SJCRH30 (cell line): ENCODE data around the gene GPR3. TPM values are rescaled to one million over a fixed set of nuclear protein-coding genes. Genes with fewer than 3 reads are reported as not detected.
"Not testable (repeated sequence)": the region's sequence is repeated elsewhere in the genome, so short reads cannot be mapped to it uniquely, and the experiment has no call there.

ENCODE experiments used
- DNase-seq, 2 experiments: peaks; one replicate each; pipeline ENCODE4 v3.0.0-alpha.2; 2015 to 2020
- H3K27ac ChIP-seq: fragments of 250-450 bp; sonication (Bioruptor Pico); 2 replicates; pipeline ENCODE4 v1.5.1; 2020; ENCODE audit warnings: mild to moderate bottlenecking, moderate library complexity
- H3K27me3 ChIP-seq: fragments of 250-450 bp; sonication (Bioruptor Pico); 2 replicates; pipeline ENCODE4 v1.5.1; 2020; ENCODE audit warnings: mild to moderate bottlenecking, moderate library complexity
- H3K36me3 ChIP-seq: fragments of 250-450 bp; sonication (Bioruptor Pico); 2 replicates; pipeline ENCODE4 v1.5.1; 2020; ENCODE audit warnings: mild to moderate bottlenecking, moderate library complexity
- H3K4me1 ChIP-seq: fragments of 250-450 bp; sonication (Bioruptor Pico); 2 replicates; pipeline ENCODE4 v1.5.1; 2020; ENCODE audit warnings: mild to moderate bottlenecking, moderate library complexity
- H3K4me3 ChIP-seq: fragments of 250-450 bp; sonication (Bioruptor Pico); 2 replicates; pipeline ENCODE4 v1.5.1; 2020; ENCODE audit warnings: mild to moderate bottlenecking, moderate library complexity
- H3K9me3 ChIP-seq: fragments of 250-450 bp; sonication (Bioruptor Pico); replicated peaks from 2 replicates; pipeline ENCODE4 v1.5.1; 2020; ENCODE audit warnings: mild to moderate bottlenecking, moderate library complexity
- total RNA-seq: library from RNA; depleted of rRNA; stranded (reverse); fragments of >200 nt; shearing (Covaris generic); gene quantifications from 2 replicates; pipeline ENCODE4 v1.2.3, GENCODE V29; 2014

The GPR3 gene
- total RNA-seq, 1 experiment from 2014 or later: 8.3 TPM

GRCh38 chr1:27397110-27397509, 4.7 kb downstream of the GPR3 start:
- Histone ChIP-seq H3K27ac (no peak overlapping the region), H3K9me3 (no peaks in the 10 kb centered on the region), H3K4me1 (peaks cover 10% of the 10 kb centered on the region), H3K4me3 (no peak overlapping the region), H3K27me3 (no peaks in the 10 kb centered on the region), H3K36me3 (no peaks in the 10 kb centered on the region)
- DNase-seq: no peak

DNA sequence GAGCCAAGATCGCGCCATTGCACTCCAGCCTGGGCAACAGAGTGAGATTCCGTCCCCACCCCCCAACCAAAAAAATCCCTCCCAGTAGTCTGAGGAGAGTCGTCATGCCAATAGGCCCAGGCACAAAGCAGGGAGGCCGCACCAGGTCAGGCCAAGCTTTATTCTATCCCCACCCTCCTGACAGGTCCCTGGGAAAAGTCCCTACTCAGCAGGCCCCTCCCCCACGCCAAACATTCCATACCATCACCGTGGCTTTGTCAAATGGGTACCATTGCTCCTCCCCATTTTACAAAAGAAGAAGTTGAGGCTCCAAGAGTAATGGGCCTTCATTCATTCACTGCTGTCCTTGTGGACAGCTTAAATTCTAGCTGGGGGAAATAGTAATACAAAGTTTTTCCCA, 5.3 kb downstream of the GPR3 start:
- no peak for DNase-seq
- H3K27ac ChIP-seq: no peak overlapping the region

GRCh38 chr1:27398405-27399149, 6.2 kb downstream of the GPR3 start:
- H3K27ac ChIP-seq: no peak overlapping the region
- H3K4me3 ChIP-seq: no peak overlapping the region
- H3K4me1 ChIP-seq: peaks cover 21% of the 10 kb centered on the region
- H3K9me3 ChIP-seq: no peaks in the 10 kb centered on the region
- no peaks in the 10 kb centered on the region for H3K36me3 ChIP-seq
- DNase-seq: no peak
- no peaks in the 10 kb centered on the region for H3K27me3 ChIP-seq

More for the DNA sequence above, 5.3 kb downstream of the GPR3 start:
- Histone ChIP-seq H3K4me1 (peaks cover 16% of the 10 kb centered on the region), H3K4me3 (no peak overlapping the region), H3K27me3 (no peaks in the 10 kb centered on the region), H3K9me3 (no peaks in the 10 kb centered on the region), H3K36me3 (no peaks in the 10 kb centered on the region)

DNA sequence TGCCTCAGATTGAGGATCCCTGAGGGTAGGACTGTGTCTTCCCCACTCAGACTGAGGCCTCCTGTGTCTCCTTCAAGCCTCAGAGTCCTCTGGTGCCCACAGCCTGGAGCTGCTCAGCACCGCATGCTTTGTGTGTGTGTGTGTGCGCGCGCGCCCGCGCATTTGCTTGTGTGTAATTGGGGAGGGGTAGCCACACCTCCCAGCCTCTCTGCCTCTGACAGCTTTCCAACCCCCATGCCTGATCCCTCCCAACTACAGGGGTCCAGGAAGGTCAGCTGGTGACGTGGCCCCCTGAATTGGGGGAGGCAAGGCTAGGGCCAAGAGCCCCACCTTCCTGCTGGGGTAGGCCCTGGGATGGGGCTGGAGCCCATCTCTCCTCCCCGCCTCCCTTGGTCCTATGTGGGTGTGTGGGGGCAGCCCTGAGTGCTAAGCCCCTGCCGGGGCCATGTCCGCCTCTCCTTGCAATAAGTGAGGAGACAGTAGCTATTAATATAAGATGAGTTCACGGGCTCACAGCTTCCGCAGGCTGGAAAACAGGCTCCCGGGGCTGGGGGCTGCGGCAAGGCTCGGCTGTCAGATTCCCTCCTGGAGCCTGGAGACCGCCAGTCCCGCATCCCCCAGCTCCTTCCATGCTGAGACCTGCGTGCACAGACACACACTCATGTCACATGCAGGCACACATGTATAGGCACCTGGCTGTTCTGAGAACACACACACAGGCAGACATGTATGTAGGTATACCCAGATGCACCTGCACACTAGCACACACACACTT, 7.0 kb downstream of the GPR3 start:
- H3K27me3 ChIP-seq: no peaks in the 10 kb centered on the region
- H3K9me3 ChIP-seq: no peaks in the 10 kb centered on the region
- peaks cover 29% of the 10 kb centered on the region for H3K4me1 ChIP-seq
- H3K27ac ChIP-seq: no peak overlapping the region
- no peaks in the 10 kb centered on the region for H3K36me3 ChIP-seq
- no peak overlapping the region for H3K4me3 ChIP-seq
- DNase-seq: no peak

- Histone ChIP-seq H3K9me3 (no peaks in the 10 kb centered on the region), H3K4me1 (peaks cover 34% of the 10 kb centered on the region), H3K27ac (no peak overlapping the region), H3K27me3 (no peaks in the 10 kb centered on the region), H3K36me3 (no peaks in the 10 kb centered on the region), H3K4me3 (no peak overlapping the region)
- no peak for DNase-seq
These were observed 7.9 kb downstream of the GPR3 start for GRCh38 chr1:27400082-27400962.

GRCh38 chr1:27400963-27401341, 8.5 kb downstream of the GPR3 start:
- Histone ChIP-seq H3K27ac (no peak overlapping the region), H3K27me3 (no peaks in the 10 kb centered on the region), H3K9me3 (no peaks in the 10 kb centered on the region), H3K4me3 (no peak overlapping the region), H3K36me3 (no peaks in the 10 kb centered on the region), H3K4me1 (peaks cover 30% of the 10 kb centered on the region)
- DNase-seq: no peak

- no peaks in the 10 kb centered on the region for H3K36me3 ChIP-seq
These were observed 9.9 kb downstream of the GPR3 start for GRCh38 chr1:27402349-27402754.

GRCh38 chr1:27403065-27403726, 10.8 kb downstream of the GPR3 start:
- Histone ChIP-seq H3K4me1 (peaks cover 30% of the 10 kb centered on the region), H3K36me3 (no peaks in the 10 kb centered on the region), H3K4me3 (peak overlapping the region; percentile 18), H3K27me3 (no peaks in the 10 kb centered on the region), H3K9me3 (no peaks in the 10 kb centered on the region), H3K27ac (peak overlapping the region; percentile 82)
- peak; percentile 94 for DNase-seq

More at GRCh38 chr1:27402349-27402754, 9.9 kb downstream of the GPR3 start:
- Histone ChIP-seq H3K4me3 (no peak overlapping the region; the same call in 1 of the 2 replicates), H3K4me1 (peaks cover 30% of the 10 kb centered on the region), H3K9me3 (no peaks in the 10 kb centered on the region), H3K27me3 (no peaks in the 10 kb centered on the region), H3K27ac (peak overlapping the region; percentile 82)
- DNase-seq: peak; percentile 78 to 81

DNA sequence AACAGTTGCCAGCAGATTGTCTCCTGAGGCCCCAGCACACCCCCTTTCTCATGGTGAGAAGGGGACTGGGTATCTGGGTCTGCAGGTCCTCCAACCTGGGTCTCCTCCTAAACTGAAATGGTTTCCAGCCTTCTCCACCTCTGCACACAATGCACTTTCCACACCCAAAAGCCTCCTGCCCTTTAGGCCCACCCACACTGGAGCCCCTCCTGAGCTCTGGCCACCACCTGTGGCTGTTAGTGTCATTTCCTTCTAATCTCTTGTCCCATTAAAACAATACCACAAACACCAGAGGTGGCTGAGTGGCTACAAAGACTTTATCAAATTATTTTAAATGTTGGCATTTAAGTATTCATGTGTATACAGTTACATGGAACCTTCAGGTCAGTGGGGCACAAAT, 11.5 kb downstream of the GPR3 start:
- H3K4me3 ChIP-seq: peak overlapping the region; percentile 18
- H3K27me3 ChIP-seq: no peaks in the 10 kb centered on the region
- H3K4me1 ChIP-seq: peaks cover 30% of the 10 kb centered on the region
- no peak for DNase-seq
- H3K9me3 ChIP-seq: no peaks in the 10 kb centered on the region
- H3K36me3 ChIP-seq: no peaks in the 10 kb centered on the region; the same call in 1 of the 2 replicates
- H3K27ac ChIP-seq: peak overlapping the region; percentile 82

DNA sequence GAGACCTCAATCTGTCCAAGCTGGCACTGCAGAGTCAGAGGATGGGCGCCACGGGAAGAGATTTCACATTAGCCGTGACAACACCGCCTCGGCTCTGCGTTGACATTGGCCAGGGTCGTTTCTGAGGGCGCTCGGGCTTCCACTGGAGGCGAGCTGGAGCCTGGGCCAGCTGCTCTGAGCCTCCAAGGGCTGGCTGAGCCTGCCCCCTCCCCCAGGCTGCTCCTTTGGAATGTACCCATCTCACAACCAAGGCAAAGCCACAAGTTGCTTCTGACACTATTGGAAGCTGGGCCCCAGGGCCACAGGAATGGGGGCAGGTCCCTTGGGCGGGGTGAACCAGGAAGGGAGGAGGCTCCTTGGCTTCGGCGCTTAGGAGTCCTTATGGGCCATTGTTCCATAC, 12.7 kb downstream of the GPR3 start:
- DNase-seq: peak; percentile 69 to 72
- Histone ChIP-seq H3K9me3 (no peaks in the 10 kb centered on the region), H3K4me3 (no peak overlapping the region), H3K4me1 (peaks cover 30% of the 10 kb centered on the region), H3K36me3 (peaks cover 1% of the 10 kb centered on the region), H3K27me3 (no peaks in the 10 kb centered on the region), H3K27ac (peak overlapping the region; percentile 82)

DNA sequence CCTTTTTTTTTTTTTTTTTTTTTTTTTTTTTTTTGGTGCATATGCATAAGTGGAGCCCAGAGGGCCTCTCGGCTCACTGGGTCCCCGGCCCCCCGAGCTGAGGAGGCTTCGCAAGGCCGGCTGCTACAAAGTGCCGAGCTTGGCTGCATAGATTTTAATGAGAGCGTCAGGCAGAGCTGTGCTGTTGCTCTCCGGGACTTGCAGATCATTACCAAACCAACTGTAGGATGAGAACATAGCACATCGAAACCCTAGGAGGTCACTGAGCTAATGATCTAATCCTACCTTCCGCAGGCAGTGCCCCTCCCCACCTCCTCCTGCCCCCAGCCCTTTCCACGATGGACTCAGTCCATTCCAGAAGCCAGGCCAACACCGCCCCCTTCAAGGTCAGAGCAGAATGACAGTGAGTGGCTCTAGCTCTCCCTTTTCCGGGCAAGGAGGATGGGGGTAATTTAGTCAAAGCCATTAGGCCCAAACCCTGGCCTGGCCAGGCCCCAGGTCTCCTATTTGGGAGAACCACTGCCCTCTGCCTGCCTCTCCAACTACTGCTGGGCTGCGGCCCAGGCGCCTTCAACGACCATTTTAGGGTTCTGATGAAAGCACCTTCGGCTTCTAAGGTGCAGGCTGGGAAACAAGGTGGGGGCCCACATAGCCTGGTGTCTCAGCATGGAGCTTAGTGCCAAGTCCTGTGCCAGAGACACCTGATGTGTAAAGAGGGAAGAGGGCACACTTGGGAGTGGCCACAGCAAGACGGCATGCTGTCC, 13.4 kb downstream of the GPR3 start:
- peaks cover 30% of the 10 kb centered on the region for H3K4me1 ChIP-seq
- H3K27ac ChIP-seq: not testable (repeated sequence)

GRCh38 chr1:27406362-27406680, 13.9 kb downstream of the GPR3 start:
- Histone ChIP-seq H3K9me3 (no peaks in the 10 kb centered on the region), H3K4me3 (no peak overlapping the region), H3K4me1 (peaks cover 30% of the 10 kb centered on the region), H3K27me3 (no peaks in the 10 kb centered on the region), H3K27ac (no peak overlapping the region), H3K36me3 (peaks cover 14% of the 10 kb centered on the region)
- no peak for DNase-seq

More for the DNA sequence above, 13.4 kb downstream of the GPR3 start:
- not testable (repeated sequence) for H3K36me3 ChIP-seq, DNase-seq, H3K27me3 ChIP-seq, H3K9me3 ChIP-seq, H3K4me3 ChIP-seq

DNA sequence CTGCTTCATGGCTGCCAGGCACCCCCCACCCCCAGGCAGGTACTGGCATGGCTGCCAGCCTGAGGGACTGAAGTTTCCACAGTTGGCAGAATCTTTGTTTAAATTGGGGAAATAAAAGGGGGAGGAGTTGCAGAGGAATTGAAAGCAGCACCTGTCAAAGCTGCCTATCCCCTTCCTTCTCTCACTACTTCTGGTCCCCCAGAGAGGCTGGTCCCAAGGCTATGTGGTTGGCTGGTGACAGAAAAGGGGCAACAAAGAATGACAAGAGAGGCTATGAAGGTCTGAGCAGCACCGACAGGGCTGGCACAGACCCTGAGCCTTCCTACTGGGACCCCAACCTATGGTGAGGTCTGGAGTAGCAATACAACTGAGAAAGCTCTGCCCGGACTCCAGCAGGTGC, 14.4 kb downstream of the GPR3 start:
- H3K27me3 ChIP-seq, H3K27ac ChIP-seq, DNase-seq, H3K9me3 ChIP-seq, H3K4me3 ChIP-seq: not testable (repeated sequence)
- H3K4me1 ChIP-seq: peaks cover 30% of the 10 kb centered on the region
- H3K36me3 ChIP-seq: peaks cover 18% of the 10 kb centered on the region

DNA sequence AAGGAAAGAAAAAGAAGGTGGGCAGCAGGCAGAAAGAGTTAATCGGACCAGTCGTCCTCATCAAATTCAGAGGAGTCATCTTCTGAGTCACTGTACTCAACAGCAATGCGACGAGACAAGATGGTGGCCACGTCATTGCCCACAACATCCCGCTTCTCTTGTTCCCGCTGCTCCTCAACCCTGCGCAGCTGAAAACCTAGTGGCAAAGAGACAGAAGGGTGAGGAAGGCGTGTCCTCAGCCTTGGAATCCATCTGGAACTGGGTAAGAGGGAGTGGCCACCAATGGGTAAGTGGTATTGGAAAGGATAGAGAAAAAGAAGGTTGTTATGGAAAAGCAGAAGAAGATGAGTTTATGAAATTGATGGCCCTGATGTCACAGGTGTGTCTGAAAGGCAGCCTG, 15.7 kb downstream of the GPR3 start:
- no peaks in the 10 kb centered on the region for H3K9me3 ChIP-seq
- peaks cover 29% of the 10 kb centered on the region for H3K36me3 ChIP-seq
- H3K27me3 ChIP-seq: no peaks in the 10 kb centered on the region
- H3K4me1 ChIP-seq: peaks cover 18% of the 10 kb centered on the region
- no peak for DNase-seq
- no peak overlapping the region for H3K4me3 ChIP-seq
- H3K27ac ChIP-seq: no peak overlapping the region
